AG04449 (cell line): ENCODE results near the gene NAV1.

ENCODE experiments used
- CTCF ChIA-PET: fragments of 350-600 bp; formaldehyde crosslinking; extraction: SDS; loops from one replicate; lab custom pipeline; 2021; ENCODE audit warnings: antibody characterized with exemption; lab: Yijun Ruan, JAX
- POLR2A ChIA-PET: fragments of 400-600, 350-600 bp; formaldehyde crosslinking; extraction: SDS; loops from one replicate; lab custom pipeline; 2020; ENCODE audit warnings: antibody characterized with exemption, inconsistent platforms; lab: Yijun Ruan, JAX
- DNase-seq: peaks from one replicate; pipeline ENCODE4 v3.0.0-alpha.2; 2010; ENCODE audit warnings: low read depth, low spot score
- H3K4me3 ChIP-seq: 2 replicates; pipeline ENCODE4 v1.5.1; 2011; ENCODE audit warnings: low read depth, mild to moderate bottlenecking, control low read depth, low read length
- CTCF ChIP-seq: IDR thresholded peaks from one replicate; pipeline ENCODE4 v1.5.1; 2011; ENCODE audit warnings: mild to moderate bottlenecking, moderate library complexity, low read length, control low read depth, inconsistent platforms; ENCODE audit not compliant: insufficient read depth; ENCODE audit errors: missing control alignments

Gene NAV1

GRCh38 chr1:201502511-201502857, 36.4 kb upstream of the NAV1 start:
- DNase-seq, result no peak
- TF ChIP-seq CTCF, result no peak
- no peak overlapping the region; the same call in 1 of the 2 replicates for H3K4me3 ChIP-seq
- CTCF ChIA-PET, result interaction anchor here (0.7 to 34.5 kb wide), 10 partner anchors 2 to 291 kb away, joined by 3 to 1139 read pairs (median 4); partner anchors contain the start of genes CSRP1 and PHLDA3
- POLR2A ChIA-PET, result interaction anchor here (1.2 to 2.7 kb wide), 6 partner anchors 9 to 41 kb away, joined by 7 to 13 read pairs (median 8); partner anchors contain the start of gene PHLDA3

- no peak for TF ChIP-seq CTCF
- peak; percentile 97 for DNase-seq
- ChIA-PET POLR2A (interaction anchor here (0.9 to 2.4 kb wide), 12 partner anchors 9 to 55 kb away, joined by 5 to 12 read pairs (median 6); partner anchors contain the start of gene PHLDA3), CTCF (interaction anchor here (0.8 to 34.5 kb wide), 11 partner anchors 1 to 194 kb away, joined by 3 to 1139 read pairs (median 4); partner anchors contain the start of gene CSRP1)
- H3K4me3 ChIP-seq, result peak overlapping the region; percentile 83
Observed at GRCh38 chr1:201503397-201504176, 35.3 kb upstream of the NAV1 start.

GRCh38 chr1:201504179-201504631, 34.7 kb upstream of the NAV1 start:
- ChIA-PET CTCF (interaction anchor here (0.8 to 34.5 kb wide), 9 partner anchors 0 to 193 kb away, joined by 3 to 1139 read pairs (median 4); partner anchors contain the start of gene CSRP1), POLR2A (interaction anchor here (1.0 to 4.1 kb wide), 10 partner anchors 8 to 56 kb away, joined by 5 to 25 read pairs (median 6); partner anchors contain the start of gene PHLDA3)
- no peak for DNase-seq
- peak overlapping the region; percentile 83 for H3K4me3 ChIP-seq
- no peak for TF ChIP-seq CTCF

- H3K4me3 ChIP-seq, result peak overlapping the region; percentile 83
- CTCF ChIA-PET, result interaction anchor here (0.7 to 34.5 kb wide), 7 partner anchors 1 to 192 kb away, joined by 3 to 1139 read pairs (median 30); partner anchors contain the start of gene CSRP1
- TF ChIP-seq CTCF, result no peak
- POLR2A ChIA-PET, result interaction anchor here (0.9 to 4.1 kb wide), 5 partner anchors 7 to 57 kb away, joined by 4 to 25 read pairs (median 10); partner anchors contain the start of gene PHLDA3
- no peak for DNase-seq
Observed at GRCh38 chr1:201504799-201505502, 34.0 kb upstream of the NAV1 start.

- ChIA-PET CTCF (interaction anchor here (0.7 to 34.5 kb wide), 7 partner anchors 1 to 118 kb away, joined by 3 to 1139 read pairs (median 30); partner anchors contain the start of genes CSRP1 and PHLDA3), POLR2A (interaction anchor here (0.9 to 4.1 kb wide), 2 partner anchors 19 to 37 kb away, joined by 4 to 25 read pairs; partner anchors contain the start of gene PHLDA3)
- no peak for DNase-seq
- H3K4me3 ChIP-seq, result peak overlapping the region; percentile 83
- TF ChIP-seq CTCF, result no peak
Observed at GRCh38 chr1:201505503-201505890, 33.4 kb upstream of the NAV1 start.
